Measurements from ENCODE around the gene LAMA4.

Gene LAMA4

DNA sequence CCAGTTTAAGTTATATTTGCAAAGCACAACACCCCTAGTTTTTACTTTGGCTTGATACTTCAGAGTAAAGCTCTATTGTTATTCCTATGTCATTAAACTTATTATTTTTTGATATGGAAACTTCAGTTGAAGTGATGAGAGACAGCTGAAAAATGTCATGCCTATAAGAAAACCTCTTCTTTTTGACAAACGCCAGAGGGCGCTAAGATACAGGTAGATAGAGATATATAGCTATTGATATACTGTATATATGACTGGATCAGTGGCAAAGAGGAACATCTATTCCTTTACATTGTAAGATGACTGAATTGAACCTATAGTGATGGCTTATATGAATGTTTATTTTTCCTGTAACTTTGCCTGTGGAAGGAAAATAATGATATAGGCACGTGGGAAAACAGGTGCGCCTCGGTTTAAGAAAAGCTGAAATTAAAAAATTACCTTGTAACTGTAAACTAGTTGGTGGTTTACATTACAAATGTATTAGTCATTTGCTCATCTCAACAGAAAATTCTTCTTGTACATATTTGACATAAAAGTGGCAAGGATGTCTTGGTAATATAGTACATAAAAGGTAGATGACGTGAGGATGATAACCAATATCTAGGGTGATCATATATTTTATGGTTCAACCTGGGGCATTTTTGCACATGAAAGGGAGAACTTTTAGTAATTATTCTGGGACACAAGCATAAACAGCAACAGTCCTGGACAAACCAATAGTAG, 74.1 kb downstream of the LAMA4 start:
- DNase-seq, result peak in 1 of 2 experiments; percentile 10

DNA sequence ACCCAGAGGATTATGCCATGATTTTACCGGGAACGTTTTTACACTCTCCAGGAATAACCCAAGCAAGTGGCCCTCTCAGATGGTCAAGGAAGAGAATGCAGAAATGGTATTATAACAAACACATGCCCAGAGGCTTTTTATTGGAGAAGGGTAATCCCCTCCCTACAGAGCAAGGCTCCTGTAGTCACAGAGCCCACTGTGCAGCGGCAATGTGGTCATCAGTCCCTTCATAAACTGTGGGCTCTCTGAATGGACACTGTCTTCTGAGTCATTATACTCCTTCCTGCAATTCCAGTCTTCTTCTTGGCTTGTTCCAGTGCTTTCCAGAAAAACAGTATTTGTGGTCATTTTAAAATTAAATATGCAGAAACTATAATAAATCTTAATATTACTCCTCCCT, 74.7 kb downstream of the LAMA4 start:
- DNase-seq, result no peak

DNA sequence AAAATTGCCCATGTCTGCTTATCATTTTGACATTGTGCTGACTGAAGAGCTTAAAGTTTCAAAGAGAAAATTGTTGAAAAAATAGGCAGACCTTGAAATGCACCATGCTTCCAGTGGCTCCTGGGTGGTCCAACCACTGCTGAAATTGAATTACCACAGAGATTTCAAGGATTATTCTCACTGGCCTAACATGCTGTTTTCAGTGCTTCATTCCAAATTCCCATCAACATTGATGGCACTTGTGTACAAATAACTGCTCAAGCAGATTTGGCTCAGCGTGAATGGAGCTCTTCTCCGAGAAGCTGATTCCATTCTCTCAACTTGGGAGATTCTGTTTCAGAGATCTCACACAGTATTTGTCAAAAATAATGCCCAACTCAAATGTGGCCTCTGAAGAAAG, 75.5 kb downstream of the LAMA4 start:
- DNase-seq, result no peak

DNA sequence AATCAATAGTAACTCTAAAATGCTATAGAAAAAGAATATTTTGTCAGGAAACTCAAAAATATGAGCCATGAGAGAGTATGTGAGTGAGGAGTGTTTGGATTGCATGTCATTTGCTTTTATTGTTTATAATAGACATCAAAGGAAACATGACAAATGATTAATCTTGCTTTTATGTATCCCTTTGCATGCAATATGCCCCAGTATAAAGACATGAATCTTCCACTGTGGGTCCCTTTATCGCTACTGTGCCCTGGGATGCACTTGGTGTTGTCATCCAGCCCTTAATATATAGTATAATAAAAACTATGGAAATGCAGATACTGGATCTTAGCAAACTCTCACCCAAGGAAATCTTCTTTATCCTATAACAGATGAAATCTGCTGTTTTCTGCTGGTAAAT, 77.3 kb downstream of the LAMA4 start:
- no peak for DNase-seq

DNA sequence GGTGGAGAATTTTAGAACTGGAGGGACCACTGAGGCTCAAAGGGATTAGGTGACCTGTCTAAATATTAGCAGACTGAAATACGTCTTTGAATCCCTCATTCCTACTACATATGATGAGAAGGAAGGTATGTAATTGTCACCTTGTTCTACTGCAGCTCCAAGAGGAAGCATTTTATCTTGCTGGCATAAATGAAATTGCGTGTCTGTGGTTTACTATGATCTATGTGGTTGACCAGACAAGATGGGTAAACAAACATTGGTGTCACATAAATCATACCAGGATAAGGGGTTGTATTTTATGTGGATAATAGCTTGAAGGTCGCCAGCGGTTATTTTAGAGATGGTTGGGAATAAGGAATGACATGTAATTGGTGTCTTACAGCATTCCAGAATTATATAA, 78.2 kb downstream of the LAMA4 start:
- no peak for DNase-seq

DNA sequence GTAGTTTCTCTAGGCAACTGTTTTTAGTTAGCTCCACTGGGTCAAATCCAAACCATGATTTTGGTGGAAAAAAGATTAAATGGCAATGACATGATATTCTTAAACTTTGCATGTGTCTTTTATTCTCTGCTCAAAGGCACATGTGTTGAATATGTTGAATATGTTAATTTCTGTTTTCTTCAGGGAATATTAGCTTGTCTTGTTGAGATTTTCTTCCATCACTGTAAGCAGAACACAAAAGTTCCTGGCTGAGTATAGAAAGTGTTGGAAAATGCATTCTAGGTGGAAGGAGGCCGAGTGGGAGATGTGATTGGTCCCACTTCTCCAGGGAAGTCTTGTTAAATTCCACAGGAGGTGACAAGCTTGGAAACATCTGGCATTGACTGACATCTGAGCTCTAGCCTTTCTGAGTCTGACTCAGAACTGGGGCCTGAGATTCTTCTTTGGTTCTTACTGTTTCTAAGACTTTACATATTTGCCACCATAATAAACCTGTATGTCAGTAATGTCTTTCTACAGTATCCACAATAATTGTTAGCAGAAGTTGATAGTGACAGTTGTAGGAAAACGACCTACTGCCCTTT, 81.1 kb downstream of the LAMA4 start:
- DNase-seq, result no peak

DNA sequence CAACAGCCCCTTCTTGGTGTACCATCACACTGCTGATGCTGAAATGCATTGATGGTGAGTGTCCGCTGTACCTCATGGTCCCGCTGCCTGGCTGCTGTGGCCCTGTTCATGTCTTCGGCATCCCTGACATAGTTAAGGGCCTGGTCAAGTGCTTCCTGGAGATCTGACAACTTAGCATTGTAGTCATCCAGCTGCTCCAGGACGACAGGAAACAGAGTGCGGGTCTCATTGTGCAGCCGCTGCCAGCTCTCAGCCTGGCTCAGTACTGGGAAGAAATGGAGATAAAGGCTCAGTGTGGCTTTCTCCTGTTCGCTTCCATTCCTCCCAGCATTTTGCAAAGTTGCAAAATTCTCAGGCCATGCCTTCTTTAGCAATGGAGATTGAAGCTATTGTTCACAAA, 81.8 kb downstream of the LAMA4 start:
- DNase-seq, result no peak

DNA sequence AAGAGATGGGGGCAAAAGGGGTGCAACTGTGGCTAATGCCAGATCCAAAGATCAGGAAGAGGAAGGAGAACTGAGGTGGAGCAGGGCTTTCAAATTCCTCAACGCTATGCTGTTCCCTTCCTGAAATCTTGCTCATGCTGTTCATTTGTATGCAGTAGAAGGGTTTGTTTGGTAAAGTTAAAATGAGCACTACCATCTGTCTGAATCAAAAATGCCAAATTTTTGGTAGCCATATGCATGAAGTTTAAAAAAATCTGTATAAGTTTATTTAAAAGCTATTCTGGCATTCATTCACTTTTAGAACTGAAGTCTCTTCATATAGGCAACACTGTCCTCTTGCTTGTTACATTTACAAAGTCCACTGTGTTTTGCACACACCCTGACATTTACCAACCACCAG, 84.8 kb downstream of the LAMA4 start:
- DNase-seq, result no peak

DNA sequence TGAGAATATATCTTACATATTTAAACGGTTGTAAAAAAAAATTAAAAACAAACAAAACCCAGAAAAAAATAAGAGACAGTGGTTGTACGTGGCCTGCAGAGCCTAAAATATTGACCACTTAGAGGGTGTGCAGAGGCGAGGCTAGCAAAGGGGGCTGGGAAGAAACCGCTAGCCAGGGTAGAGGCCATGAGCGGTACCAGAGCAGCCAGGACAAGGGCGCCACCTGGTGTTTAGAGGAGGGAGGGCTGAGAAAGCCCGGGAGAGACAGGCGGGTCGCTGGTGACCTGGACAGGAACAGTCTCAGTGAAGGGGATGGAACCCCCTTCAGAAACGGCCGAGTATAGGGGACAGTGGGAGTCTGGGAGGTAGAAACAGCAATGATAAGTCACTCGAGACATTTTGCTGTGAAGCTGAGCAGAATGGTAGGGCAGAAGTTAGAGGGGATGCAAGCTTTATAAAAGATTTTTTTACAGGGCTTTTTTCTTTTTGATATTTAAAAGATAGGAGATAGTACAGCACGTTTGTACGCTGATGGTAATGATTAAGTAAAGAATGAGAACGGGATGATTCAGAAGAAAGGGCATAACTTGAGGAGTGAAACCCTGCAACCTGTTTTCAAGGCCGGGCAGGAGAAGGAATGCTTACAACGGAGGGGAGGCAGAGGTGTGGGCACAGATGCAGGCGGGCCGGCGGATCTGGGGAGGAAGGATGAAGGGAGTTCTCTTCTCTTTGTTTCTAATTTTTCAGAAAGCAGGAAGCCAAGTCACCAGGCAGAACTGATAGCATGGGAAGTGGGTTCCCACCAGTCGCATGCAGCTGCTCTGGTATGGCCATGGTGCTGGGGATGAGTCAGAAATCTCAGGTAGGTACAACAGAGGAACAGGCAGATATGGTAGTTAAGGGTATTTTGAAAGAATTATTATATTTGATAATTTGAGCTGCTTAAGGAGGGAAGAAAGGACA, 90.8 kb downstream of the LAMA4 start:
- peak; percentile 87 to 90 for DNase-seq

DNA sequence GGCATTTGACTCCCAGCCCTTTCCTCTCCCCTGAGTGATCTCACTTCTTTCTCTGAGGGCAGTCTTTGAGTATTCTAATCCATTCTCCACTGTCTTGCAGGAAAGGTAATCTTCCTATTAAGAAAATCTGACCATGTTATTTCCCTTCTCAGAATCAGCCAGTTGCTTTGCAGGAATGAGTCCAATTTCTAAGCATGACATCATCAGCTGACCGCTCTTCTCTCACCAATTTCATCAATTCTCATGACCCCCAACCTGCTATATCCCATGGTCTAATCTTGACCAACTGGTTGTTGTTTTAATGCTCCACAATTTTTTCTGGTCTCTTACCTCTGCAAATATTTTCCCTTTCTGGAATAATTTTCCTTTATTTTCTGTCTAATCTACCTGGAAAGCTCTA, 93.6 kb downstream of the LAMA4 start:
- no peak for DNase-seq

DNA sequence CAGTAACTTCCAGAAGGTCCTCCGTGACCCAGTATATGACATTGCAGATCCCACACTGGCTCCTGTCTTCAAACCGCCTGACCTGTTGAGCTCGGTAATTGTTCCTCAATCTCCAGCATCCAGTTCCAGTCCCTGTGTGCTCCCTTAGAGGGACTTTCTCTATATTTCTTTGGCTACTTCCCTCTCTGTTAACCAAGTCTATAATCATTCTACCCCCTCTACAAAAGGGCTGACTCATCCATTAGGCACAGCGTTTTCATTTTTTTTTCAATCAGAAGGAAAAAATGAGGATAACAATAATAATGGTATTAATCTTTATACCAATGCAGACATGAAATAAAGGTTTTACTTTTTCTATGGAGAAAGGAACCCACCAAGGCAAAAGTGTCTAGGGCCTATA, 97.7 kb downstream of the LAMA4 start:
- no peak for DNase-seq

DNA sequence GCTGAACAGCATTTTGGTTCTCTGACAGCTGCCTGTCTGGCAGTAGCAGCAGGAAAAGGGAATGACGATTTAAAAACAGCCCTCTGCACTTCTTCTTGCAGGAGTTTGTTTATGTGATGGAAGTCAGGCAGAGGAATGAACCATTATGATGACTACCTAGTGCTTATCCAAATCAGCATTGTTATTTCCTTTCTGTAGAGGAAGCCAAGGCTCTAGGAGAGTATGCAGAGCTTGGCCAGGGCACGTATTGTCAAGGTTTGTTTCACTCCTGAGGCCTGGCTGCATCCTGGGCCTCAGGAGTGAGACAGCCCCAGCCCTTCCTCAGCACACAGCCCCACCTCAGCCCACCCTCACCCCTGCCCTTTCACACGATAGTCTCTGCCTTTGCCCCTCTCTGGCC, 98.5 kb downstream of the LAMA4 start:
- no peak for DNase-seq

DNA sequence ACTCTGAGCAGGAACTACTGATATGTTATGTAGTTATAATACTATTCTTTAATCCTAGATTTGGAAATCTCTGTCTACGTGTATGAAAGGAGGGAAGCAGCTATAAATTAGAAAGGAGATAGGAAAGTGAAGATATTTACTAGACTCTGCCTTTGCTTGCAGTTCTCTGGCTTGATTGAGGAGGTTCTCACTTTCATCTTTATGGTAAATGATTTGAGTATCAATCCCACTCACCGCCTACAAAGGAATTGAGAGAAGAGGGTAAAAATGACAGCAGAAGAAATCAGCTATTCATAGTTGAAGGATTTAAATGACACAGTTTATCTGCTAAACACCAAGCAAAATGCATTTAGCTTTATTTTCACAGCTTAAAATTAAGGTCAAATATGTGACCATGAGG, 99.7 kb downstream of the LAMA4 start:
- DNase-seq, result no peak

DNA sequence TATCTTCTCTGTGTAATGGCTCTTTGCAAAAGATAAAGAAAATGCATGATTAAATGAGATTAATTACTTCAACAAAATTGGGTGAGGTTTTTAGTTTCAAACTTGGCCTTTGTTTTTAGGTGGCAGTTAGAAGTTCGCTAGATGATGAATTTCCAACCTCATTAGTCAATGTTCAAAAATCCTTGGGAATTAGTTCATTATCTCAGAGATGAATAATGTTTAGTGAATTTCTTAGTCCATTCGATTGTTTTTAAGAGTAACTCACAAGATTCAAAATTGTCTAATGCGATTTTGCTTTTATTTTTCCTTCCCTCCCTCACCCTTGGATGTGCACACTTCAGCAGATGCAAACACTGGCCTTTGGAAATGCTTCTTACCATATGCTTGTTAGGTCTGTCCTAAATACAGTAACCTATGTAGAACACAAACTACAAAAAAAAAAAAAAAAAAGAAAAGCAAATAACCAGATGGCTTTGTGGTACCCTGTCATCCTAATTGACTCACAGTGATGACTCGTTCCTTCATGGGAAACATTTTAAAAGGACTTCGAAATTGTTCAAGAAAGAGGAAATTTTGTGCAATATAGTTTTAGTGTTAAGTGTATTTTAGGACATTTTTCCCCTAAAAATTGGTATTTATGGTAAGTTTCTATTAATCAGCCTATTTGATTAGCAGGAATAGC, 100.3 kb downstream of the LAMA4 start:
- no peak for DNase-seq

DNA sequence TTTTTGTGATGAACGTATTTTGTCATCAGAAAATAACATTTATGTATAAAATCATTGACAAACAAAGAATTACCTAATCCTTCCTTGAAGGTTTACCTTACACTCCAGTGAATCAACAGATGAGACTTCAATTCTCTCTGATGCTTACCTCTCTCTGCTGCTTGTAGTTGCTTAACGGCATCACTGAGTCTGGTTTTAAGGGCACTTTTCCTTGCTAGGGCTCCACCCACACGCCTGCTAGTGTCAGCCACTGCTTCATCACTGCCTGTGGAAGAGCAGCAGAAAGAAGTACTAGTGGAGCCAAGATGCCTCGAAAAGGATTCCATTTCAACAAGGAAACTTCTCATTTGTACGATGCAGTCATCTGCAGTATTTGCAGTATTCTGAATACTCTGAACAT, 104.0 kb downstream of the LAMA4 start:
- DNase-seq, result no peak

DNA sequence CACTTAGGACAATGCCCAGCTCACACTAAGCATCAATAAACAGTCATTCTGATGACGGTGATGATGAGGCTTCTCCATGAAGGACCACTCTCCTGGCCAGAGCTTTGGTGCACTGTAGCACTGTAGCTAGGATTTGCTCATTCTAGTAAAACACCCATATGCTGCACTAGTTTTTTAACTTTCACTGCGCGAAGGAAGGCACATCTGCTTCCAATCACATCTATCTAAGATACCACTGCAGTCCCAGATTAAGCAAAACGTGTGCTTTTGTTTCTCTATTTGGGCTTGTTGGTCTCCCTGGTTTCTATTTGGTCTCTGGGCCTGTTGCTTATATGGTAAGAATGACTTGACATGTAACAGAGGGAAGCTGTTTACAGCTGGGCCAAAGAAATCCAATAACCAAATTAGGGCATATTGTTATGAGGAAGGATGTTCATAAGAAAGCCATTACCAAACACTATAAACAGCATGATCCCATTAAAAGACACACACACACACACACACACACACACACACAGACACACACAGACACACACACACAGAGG, 104.6 kb downstream of the LAMA4 start:
- DNase-seq, result no peak

DNA sequence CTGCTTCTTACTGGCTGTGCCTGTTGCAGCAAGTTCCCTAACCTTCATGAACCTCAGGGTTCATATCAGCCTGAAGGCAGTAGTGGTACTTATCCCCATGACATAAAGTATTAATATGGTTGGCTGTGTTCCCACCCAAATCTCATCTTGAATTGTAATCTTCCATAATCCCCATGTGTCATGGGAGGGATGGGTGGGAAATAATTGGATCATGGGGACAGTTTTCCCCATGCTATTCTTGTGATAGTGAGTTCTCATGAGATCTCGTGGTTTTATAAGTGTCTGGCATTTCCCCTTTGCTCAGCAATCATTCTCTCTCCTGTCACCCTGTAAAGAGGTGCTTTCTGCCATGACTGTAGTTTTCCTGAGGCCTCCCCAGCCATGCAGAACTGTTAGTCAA, 105.1 kb downstream of the LAMA4 start:
- no peak for DNase-seq

DNA sequence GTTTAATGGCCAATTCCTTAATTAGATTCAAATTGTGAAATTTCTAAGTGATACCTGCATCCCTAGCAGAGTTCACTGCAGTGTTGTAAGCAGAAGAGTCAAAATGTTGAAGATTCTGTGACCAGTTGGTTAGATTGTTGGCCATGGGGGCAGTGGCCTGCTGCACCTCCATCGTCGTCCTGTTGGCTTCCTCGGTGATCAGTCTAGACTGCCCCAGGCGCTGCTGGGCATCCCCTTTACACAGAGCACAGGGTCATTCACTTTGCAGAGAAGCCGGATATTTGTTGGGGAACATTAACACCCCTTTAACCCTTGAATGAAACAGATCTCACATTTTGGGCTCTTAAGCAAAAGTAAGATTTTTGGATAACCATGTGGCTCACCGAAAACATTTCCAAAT, 106.3 kb downstream of the LAMA4 start:
- DNase-seq, result no peak

DNA sequence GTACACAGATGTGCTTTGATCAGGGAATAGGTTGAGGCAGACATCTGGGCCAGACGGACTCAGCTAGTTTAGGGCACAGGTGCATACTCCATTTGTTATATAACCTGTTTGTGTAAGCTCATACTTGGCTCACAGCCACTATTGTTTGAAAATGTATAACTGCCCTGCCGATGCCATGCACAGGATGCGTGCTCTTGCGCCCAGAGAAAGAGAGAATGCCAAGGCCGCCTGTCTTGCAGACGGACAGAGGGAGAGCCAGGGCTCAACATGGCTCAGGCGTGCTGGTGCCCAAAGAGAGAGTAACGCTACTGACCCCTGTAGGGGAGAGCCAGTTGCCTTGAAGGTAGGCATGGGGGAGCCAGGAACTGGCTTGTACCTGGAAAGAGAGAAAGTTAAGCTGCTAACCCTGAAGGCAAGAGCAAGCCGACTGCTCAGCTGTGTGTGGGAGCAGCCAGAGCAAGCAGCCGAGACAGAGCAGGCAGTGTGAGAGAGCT, 109.2 kb downstream of the LAMA4 start:
- DNase-seq, result no peak

DNA sequence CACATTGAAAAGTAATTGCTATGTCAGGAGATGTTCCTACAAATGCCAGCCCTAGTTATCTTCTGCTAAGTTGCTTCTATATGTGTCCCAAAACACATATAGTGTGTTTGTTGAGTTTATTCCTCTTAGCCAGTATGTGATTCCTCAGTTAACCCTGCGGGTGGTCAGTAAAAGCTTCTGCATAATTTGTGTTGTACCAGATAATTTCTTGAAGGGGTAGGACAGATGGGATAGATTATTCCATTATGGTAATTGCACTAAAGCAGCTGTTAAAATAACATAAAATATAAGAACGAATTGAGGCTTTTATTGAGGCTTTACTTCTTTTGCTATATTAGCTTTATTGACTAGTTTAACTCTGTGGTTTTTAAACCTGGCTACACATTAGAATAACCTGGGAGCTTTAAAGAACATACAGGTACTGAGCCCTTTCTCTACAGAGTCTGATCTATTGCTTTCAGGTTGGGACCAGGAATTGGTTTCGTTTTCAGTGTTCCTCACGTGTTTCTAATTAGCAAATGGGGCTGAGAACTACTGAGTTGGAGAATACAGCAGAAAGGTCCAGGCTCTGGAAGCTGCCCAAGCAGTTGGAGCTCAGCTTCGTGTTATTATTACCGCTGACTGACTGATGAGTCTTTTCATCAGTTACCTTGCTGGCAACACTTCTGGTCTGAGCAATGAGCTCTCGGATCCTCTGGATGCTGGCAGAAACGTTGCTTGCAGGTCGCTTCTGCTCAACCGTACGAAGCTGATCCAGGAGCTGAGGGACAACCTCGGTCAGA, 110.0 kb downstream of the LAMA4 start:
- DNase-seq, result no peak

DNA sequence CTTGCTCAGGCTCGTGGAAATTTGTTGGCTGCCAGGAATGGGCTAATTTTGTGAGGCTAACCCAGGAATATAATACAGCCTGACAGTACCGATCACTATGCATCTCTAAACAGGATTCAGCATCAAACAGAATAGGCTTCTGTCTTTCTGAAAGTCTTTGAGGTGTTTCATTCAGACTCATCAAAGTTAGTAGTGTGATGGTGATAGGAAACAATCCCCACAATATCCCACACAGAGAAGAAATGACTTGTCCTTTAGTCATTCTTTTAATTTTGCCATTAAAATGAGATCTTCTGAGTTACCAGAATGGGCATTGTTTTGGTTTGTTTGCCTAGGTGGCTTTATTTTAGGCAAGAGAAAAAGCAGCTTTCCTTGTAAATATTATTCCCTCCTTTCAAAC, 112.7 kb downstream of the LAMA4 start:
- no peak for DNase-seq

DNA sequence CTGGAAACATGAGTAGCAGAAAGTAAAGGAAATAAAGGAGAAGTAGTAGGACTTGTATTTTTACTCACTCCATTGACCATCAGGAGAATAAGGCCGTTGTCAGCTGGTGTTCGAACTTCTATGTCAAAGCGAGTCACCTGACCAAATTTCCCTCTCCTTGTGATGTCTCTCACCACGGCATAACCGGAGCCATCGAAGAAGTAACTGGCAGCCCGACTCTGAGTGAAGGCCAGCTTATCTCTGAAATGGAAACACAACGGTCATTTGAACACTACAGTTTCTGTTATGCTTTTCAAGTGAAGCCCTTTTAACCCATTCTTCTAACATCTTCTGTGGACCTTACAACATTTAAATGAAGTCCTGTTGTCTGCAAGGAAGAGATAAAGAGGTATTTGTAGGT, 115.3 kb downstream of the LAMA4 start:
- DNase-seq, result no peak
